Mammary epithelial cell (primary cell): ENCODE results near the gene GDPD3.

ENCODE experiments used
- CTCF ChIP-seq, 2 donors: IDR thresholded peaks in 1 of 2; conservative IDR thresholded peaks in 1 of 2; 2 replicates each; pipeline ENCODE4 v1.5.1; 2011 to 2012; ENCODE audit warnings: inconsistent platforms in 2 of 2, low read length in 2 of 2, mild to moderate bottlenecking in 2 of 2, control low read depth in 1 of 2, low read depth in 1 of 2; ENCODE audit not compliant: insufficient read depth in 1 of 2; ENCODE audit errors: extremely low read depth in 1 of 2
- EZH2 ChIP-seq: IDR thresholded peaks from 2 replicates; pipeline ENCODE4 v1.6.1; 2012; ENCODE audit warnings: low read length, inconsistent platforms, borderline replicate concordance

- no peak for TF ChIP-seq CTCF (conservative IDR thresholded peaks at IDR 0.05 in 1 of 2, IDR thresholded peaks at IDR 0.05 in 1 of 2; ENCODE audit: extremely low read depth in 1 of 2, insufficient read depth in 1 of 2, low read depth in 1 of 2, low read length in 2 of 2)
- TF ChIP-seq EZH2: no peak
Measured at GRCh38 chr16:30063278-30063892, 50.0 kb downstream of the GDPD3 start.
